HG03196 (cell line): ENCODE results near the gene SAT2.

Experiments used
- ATAC-seq: cut with Tn5 transposase; IDR thresholded peaks from one replicate; pipeline ENCODE4 v1.9.1; 2021; ENCODE audit not compliant: unreplicated experiment

The SAT2 gene

GRCh38 chr17:7576432-7576937 is 51.1 kb downstream of the SAT2 start:
- ATAC-seq, result no peak
